Adipocyte (in vitro differentiated cells): ENCODE results near the gene ULK4.

ENCODE experiments used
- DNase-seq: peaks from one replicate; pipeline ENCODE4 v3.0.0-alpha.2; 2015; ENCODE audit warnings: low read depth
- H3K27me3 ChIP-seq: replicated peaks from 2 replicates; pipeline ENCODE4 v1.7.0; 2013; ENCODE audit warnings: mild to moderate bottlenecking, low read length, moderate library complexity; ENCODE audit not compliant: control insufficient read depth, insufficient read depth
- H3K36me3 ChIP-seq: 2 replicates; pipeline ENCODE4 v1.7.0; 2013; ENCODE audit warnings: low read length, mild to moderate bottlenecking, moderate library complexity; ENCODE audit not compliant: control insufficient read depth, insufficient read depth, severe bottlenecking
- H3K4me1 ChIP-seq: 2 replicates; pipeline ENCODE4 v1.7.0; 2013; ENCODE audit warnings: mild to moderate bottlenecking, low read length, moderate library complexity; ENCODE audit not compliant: control insufficient read depth, insufficient read depth
- H3K4me3 ChIP-seq: 2 replicates; pipeline ENCODE4 v1.7.0; 2013; ENCODE audit warnings: mild to moderate bottlenecking, low read length, moderate library complexity
- H3K9ac ChIP-seq: 2 replicates; pipeline ENCODE4 v1.7.0; 2013; ENCODE audit warnings: mild to moderate bottlenecking, low read length, moderate library complexity
- H3K9me3 ChIP-seq: 2 replicates; pipeline ENCODE4 v1.7.0; 2013; ENCODE audit warnings: mild to moderate bottlenecking, low read length, moderate library complexity; ENCODE audit not compliant: control insufficient read depth

Gene ULK4

GRCh38 chr3:41956574-41956973 is 5.3 kb downstream of the ULK4 start:
- no peaks in the 10 kb centered on the region for H3K36me3 ChIP-seq
- peaks cover 10% of the 10 kb centered on the region for H3K4me1 ChIP-seq
- no peaks in the 10 kb centered on the region for H3K27me3 ChIP-seq
- H3K9ac ChIP-seq: no peak overlapping the region
- no peak overlapping the region for H3K4me3 ChIP-seq
- DNase-seq: no peak
- H3K9me3 ChIP-seq: no peaks in the 10 kb centered on the region

- DNase-seq: no peak
- no peaks in the 10 kb centered on the region for H3K27me3 ChIP-seq
Measured at GRCh38 chr3:41955192-41955591, 6.7 kb downstream of the ULK4 start.

GRCh38 chr3:41943311-41943843 is 18.5 kb downstream of the ULK4 start:
- H3K9ac ChIP-seq: no peak overlapping the region
- no peak overlapping the region for H3K4me3 ChIP-seq
- DNase-seq: no peak
- peaks cover 5% of the 10 kb centered on the region for H3K36me3 ChIP-seq
- no peaks in the 10 kb centered on the region for H3K27me3 ChIP-seq
- H3K9me3 ChIP-seq: no peaks in the 10 kb centered on the region
- H3K4me1 ChIP-seq: no peaks in the 10 kb centered on the region

More at GRCh38 chr3:41955192-41955591, 6.7 kb downstream of the ULK4 start:
- no peak overlapping the region for H3K4me3 ChIP-seq
- no peak overlapping the region for H3K9ac ChIP-seq
- H3K4me1 ChIP-seq: peaks cover 5% of the 10 kb centered on the region
- H3K36me3 ChIP-seq: no peaks in the 10 kb centered on the region
- no peaks in the 10 kb centered on the region for H3K9me3 ChIP-seq

- H3K4me3 ChIP-seq: no peak overlapping the region
- no peak overlapping the region for H3K9ac ChIP-seq
- no peaks in the 10 kb centered on the region for H3K4me1 ChIP-seq
- no peaks in the 10 kb centered on the region for H3K9me3 ChIP-seq
- no peaks in the 10 kb centered on the region for H3K36me3 ChIP-seq
- no peaks in the 10 kb centered on the region for H3K27me3 ChIP-seq
- DNase-seq: no peak
Measured at GRCh38 chr3:41940393-41940792, 21.5 kb downstream of the ULK4 start.

GRCh38 chr3:41936384-41936783 is 25.5 kb downstream of the ULK4 start:
- Histone ChIP-seq H3K36me3 (no peaks in the 10 kb centered on the region), H3K27me3 (no peaks in the 10 kb centered on the region), H3K9ac (no peak overlapping the region), H3K9me3 (no peaks in the 10 kb centered on the region), H3K4me3 (no peak overlapping the region), H3K4me1 (peaks cover 13% of the 10 kb centered on the region)
- DNase-seq: no peak

GRCh38 chr3:41933154-41933676 is 28.7 kb downstream of the ULK4 start:
- H3K9ac ChIP-seq: peak overlapping the region; percentile 0
- peaks cover 13% of the 10 kb centered on the region for H3K4me1 ChIP-seq
- DNase-seq: peak; percentile 88
- no peaks in the 10 kb centered on the region for H3K27me3 ChIP-seq
- H3K4me3 ChIP-seq: peak overlapping the region; percentile 56
- H3K36me3 ChIP-seq: no peaks in the 10 kb centered on the region
- no peaks in the 10 kb centered on the region for H3K9me3 ChIP-seq

GRCh38 chr3:41932464-41932863 is 29.4 kb downstream of the ULK4 start:
- Histone ChIP-seq H3K4me1 (peaks cover 13% of the 10 kb centered on the region), H3K36me3 (no peaks in the 10 kb centered on the region), H3K9me3 (no peaks in the 10 kb centered on the region), H3K27me3 (no peaks in the 10 kb centered on the region), H3K9ac (no peak overlapping the region), H3K4me3 (no peak overlapping the region)
- DNase-seq: no peak

- H3K36me3 ChIP-seq: no peaks in the 10 kb centered on the region
- H3K4me1 ChIP-seq: no peaks in the 10 kb centered on the region
- no peak overlapping the region for H3K9ac ChIP-seq
- no peak for DNase-seq
- H3K9me3 ChIP-seq: no peaks in the 10 kb centered on the region
- H3K4me3 ChIP-seq: no peak overlapping the region
- no peaks in the 10 kb centered on the region for H3K27me3 ChIP-seq
Measured at GRCh38 chr3:41920406-41920965, 41.4 kb downstream of the ULK4 start.

- no peak for DNase-seq
- Histone ChIP-seq H3K9ac (no peak overlapping the region), H3K27me3 (no peaks in the 10 kb centered on the region), H3K4me1 (no peaks in the 10 kb centered on the region), H3K4me3 (no peak overlapping the region), H3K36me3 (peaks cover 10% of the 10 kb centered on the region), H3K9me3 (no peaks in the 10 kb centered on the region)
Measured at GRCh38 chr3:41915353-41915752, 46.5 kb downstream of the ULK4 start.

- H3K4me1 ChIP-seq: no peaks in the 10 kb centered on the region
- DNase-seq: no peak
- no peaks in the 10 kb centered on the region for H3K27me3 ChIP-seq
- no peaks in the 10 kb centered on the region for H3K9me3 ChIP-seq
- H3K4me3 ChIP-seq: no peak overlapping the region
- H3K9ac ChIP-seq: no peak overlapping the region
- peaks cover 16% of the 10 kb centered on the region for H3K36me3 ChIP-seq
Measured at GRCh38 chr3:41912280-41912679, 49.6 kb downstream of the ULK4 start.

GRCh38 chr3:41907330-41908073 is 54.4 kb downstream of the ULK4 start:
- Histone ChIP-seq H3K9me3 (no peaks in the 10 kb centered on the region), H3K36me3 (peaks cover 27% of the 10 kb centered on the region), H3K27me3 (no peaks in the 10 kb centered on the region), H3K9ac (no peak overlapping the region), H3K4me3 (no peak overlapping the region), H3K4me1 (no peaks in the 10 kb centered on the region)
- DNase-seq: no peak
